Measurements from ENCODE around the gene H2AZ1. TPM values are rescaled to one million over a fixed set of nuclear protein-coding genes. Genes with fewer than 3 reads are reported as not detected.

Gene H2AZ1
- total and polyA plus RNA-seq, 9 donors: 99.7 to 257 (median 144) TPM

DNA sequence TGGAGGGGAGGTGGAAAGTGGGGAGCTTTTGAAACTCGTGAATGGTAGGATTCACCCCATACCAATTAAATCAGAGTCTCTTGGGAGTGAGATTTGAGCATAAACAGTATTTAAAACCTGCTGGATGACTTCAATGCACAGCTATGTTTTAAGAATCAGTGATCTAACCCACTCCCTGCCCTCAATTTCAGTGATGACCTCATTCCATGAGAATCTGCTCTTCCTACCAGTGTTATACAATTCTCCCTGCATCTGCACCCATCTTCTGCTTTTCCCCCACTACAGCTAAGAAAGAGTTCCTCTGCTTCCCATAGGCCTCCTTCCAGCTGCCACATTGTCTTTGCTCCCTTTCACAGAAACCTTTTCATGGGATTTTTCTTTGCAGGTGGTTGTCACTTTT lies 18.3 kb upstream of the H2AZ1 start:
- Histone ChIP-seq H3K9me3 (no peaks in the 10 kb centered on the region), H3K36me3 (no peaks in the 10 kb centered on the region), H3K27ac (no peak overlapping the region), H3K4me3 (no peak overlapping the region), H3K4me1 (ENCODE audit: insufficient read depth) (no peaks in the 10 kb centered on the region), H3K27me3 (no peaks in the 10 kb centered on the region)
- 49 to 60% (median 57%) methylated on average over 1 of the region's 1 CpG for WGBS, 3 donors
- TF ChIP-seq, protein P1, sequence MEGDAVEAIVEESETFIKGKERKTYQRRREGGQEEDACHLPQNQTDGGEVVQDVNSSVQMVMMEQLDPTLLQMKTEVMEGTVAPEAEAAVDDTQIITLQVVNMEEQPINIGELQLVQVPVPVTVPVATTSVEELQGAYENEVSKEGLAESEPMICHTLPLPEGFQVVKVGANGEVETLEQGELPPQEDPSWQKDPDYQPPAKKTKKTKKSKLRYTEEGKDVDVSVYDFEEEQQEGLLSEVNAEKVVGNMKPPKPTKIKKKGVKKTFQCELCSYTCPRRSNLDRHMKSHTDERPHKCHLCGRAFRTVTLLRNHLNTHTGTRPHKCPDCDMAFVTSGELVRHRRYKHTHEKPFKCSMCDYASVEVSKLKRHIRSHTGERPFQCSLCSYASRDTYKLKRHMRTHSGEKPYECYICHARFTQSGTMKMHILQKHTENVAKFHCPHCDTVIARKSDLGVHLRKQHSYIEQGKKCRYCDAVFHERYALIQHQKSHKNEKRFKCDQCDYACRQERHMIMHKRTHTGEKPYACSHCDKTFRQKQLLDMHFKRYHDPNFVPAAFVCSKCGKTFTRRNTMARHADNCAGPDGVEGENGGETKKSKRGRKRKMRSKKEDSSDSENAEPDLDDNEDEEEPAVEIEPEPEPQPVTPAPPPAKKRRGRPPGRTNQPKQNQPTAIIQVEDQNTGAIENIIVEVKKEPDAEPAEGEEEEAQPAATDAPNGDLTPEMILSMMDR (IDR thresholded peaks at IDR 0.05): no peak
- TF ChIP-seq POLR2A (IDR thresholded peaks at IDR 0.05) (no peak), EP300 (IDR thresholded peaks at IDR 0.05) (no peak)
- no peak for DNase-seq
- intact Hi-C loops (cut with DNase I): no loop called here

DNA sequence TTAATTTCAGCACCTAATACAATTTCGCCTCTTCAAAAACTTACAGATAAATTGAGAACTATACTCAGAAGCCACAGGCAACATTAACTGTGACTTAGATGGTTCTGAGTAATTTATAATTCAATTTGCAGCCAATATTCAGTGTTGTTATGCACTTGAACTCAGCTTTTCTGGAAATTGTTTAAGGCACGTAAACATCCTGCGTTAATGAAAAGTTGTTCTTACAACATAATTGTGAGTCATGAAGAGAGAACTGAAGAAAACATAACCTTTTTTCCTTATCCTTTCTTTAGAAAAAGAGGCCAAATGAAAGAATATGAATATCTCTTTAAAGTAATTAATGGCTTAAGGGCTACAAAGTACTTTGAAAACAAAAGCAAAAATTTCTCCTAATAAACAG lies 16.6 kb upstream of the H2AZ1 start:
- Histone ChIP-seq H3K36me3 (no peaks in the 10 kb centered on the region), H3K4me3 (no peak overlapping the region), H3K27me3 (no peaks in the 10 kb centered on the region), H3K9me3 (no peaks in the 10 kb centered on the region), H3K27ac (no peak overlapping the region), H3K4me1 (ENCODE audit: insufficient read depth) (no peaks in the 10 kb centered on the region)
- no peak for DNase-seq
- 64 to 81% (median 68%) methylated on average over 3 of the region's 3 CpGs for WGBS, 3 donors
- TF ChIP-seq EP300 (IDR thresholded peaks at IDR 0.05) (no peak), POLR2A (IDR thresholded peaks at IDR 0.05) (no peak)
- TF ChIP-seq, protein P1 (IDR thresholded peaks at IDR 0.05): no peak
- intact Hi-C loops (cut with DNase I): no loop called here

DNA sequence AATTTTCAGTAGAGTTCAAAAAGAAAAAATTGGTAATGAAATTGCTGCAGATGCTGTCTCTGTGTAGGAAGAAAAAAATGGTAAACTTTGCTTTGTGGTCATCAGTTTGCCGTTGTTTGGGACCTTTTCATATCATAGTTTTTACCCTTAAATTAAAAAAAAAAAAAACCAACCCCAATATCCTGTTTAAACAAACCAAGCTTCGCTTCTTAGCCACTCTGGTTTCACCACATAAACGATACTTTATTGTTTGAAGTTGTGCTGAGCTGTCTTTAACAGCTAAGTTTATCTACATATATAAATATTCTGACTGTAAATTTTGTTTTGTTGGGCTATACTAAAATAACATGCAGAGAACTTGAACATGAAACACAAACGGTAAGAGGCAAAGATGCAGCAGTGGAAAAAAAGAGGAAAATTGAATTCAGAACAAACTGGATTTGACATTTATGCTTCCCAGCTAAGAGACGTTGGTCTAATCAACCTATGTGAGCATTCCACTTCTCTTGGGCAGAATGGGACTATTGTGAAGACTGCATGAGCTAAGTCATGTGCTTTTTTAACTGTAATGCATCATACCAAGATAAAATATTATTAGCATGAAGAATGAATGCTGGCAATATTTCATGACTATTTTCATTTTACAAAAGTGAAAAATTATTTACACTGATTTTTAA lies 15.7 kb upstream of the H2AZ1 start:
- no peaks in the 10 kb centered on the region for H3K9me3 ChIP-seq
- no peaks in the 10 kb centered on the region for H3K27me3 ChIP-seq
- WGBS, 3 donors: 14 to 45% (median 23%) methylated on average over 5 of the region's 5 CpGs
- H3K27ac ChIP-seq: no peak overlapping the region
- TF ChIP-seq EP300 (IDR thresholded peaks at IDR 0.05): no peak
- TF ChIP-seq POLR2A (IDR thresholded peaks at IDR 0.05): no peak
- TF ChIP-seq, protein P1 (IDR thresholded peaks at IDR 0.05): no peak
- intact Hi-C loops (cut with DNase I): no loop called here
- no peaks in the 10 kb centered on the region for H3K36me3 ChIP-seq
- no peaks in the 10 kb centered on the region for H3K4me1 ChIP-seq (ENCODE audit: insufficient read depth)
- no peak overlapping the region for H3K4me3 ChIP-seq
- no peak for DNase-seq

DNA sequence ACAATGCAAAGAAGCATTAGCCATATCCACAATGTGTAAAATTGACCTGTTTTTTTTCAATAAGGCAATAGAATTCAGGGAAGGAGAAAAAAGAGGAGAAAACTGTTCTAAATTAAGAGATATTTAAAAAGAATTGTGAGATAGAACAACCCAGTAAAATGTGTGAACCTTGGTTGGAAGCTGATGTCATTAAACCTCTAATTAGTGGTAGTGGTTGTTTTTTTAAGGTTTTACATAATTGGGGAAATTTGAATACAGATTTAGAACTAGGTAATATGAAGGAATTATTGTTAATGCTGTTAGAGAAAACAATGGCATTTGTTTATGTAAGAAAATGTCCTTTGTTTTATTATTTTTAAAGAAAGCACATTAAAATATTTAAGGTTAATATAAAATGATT lies 15.1 kb upstream of the H2AZ1 start:
- intact Hi-C loops (cut with DNase I): no loop called here
- Histone ChIP-seq H3K36me3 (no peaks in the 10 kb centered on the region), H3K4me3 (no peak overlapping the region), H3K4me1 (ENCODE audit: insufficient read depth) (no peaks in the 10 kb centered on the region), H3K27me3 (no peaks in the 10 kb centered on the region), H3K27ac (no peak overlapping the region), H3K9me3 (no peaks in the 10 kb centered on the region)
- DNase-seq: no peak
- TF ChIP-seq POLR2A (IDR thresholded peaks at IDR 0.05): no peak
- TF ChIP-seq, protein P1 (IDR thresholded peaks at IDR 0.05): no peak
- no peak for TF ChIP-seq EP300 (IDR thresholded peaks at IDR 0.05)
